PC-9 (cell line): Measurements from ENCODE around the gene ANKRD37. TPM values are rescaled to one million over a fixed set of nuclear protein-coding genes. Genes with fewer than 3 reads are reported as not detected.

Experiments
- BruUV-seq: library from RNA; stranded (reverse); fragments of 400-500 nt; replicated peaks from 2 replicates; lab custom pipeline; 2021; lab: Mats Ljungman, UMichigan
- CTCF ChIA-PET: fragments of 300-600 bp; sonication (Branson Sonifier 250); formaldehyde crosslinking; loops from one replicate; lab custom pipeline; 2022; ENCODE audit warnings: antibody characterized with exemption; lab: Charles Lee
- POLR2A ChIA-PET: fragments of 300-600 bp; sonication (Branson Sonifier 250); formaldehyde crosslinking; loops from one replicate; lab custom pipeline; 2022; ENCODE audit warnings: antibody characterized with exemption; ENCODE audit not compliant: unreplicated experiment; lab: Charles Lee
- DNase-seq, 2 experiments: peaks; one replicate each; pipeline versions ENCODE4 v3.0.0 to v3.0.0-alpha.2; 2015 to 2022; ENCODE audit warnings: mixed read lengths in 1 of 2
- H2AFZ ChIP-seq: fragments of 200-600 bp; sonication (generic); 2 replicates; pipeline ENCODE4 v1.8.1; 2017; ENCODE audit warnings: antibody characterized with exemption
- H3F3A ChIP-seq: fragments of 200-600 bp; sonication (generic); 2 replicates; pipeline ENCODE4 v1.8.1; 2017; ENCODE audit warnings: antibody characterized with exemption, mild to moderate bottlenecking, low read depth; ENCODE audit not compliant: insufficient read depth
- H3K27ac ChIP-seq: fragments of 200-600 bp; sonication (generic); 2 replicates; pipeline ENCODE4 v1.6.1; 2016; ENCODE audit warnings: mixed run types
- H3K27me3 ChIP-seq: fragments of 200-600 bp; sonication (generic); 2 replicates; pipeline ENCODE4 v1.6.1; 2016; ENCODE audit warnings: low read depth, mixed run types; ENCODE audit not compliant: insufficient read depth
- H3K36me3 ChIP-seq: fragments of 200-600 bp; sonication (generic); 2 replicates; pipeline ENCODE4 v1.6.1; 2016; ENCODE audit warnings: low read depth, mixed run types
- H3K4me1 ChIP-seq: fragments of 200-600 bp; sonication (generic); replicated peaks from 2 replicates; pipeline ENCODE4 v1.6.1; 2016; ENCODE audit warnings: mixed run types; ENCODE audit not compliant: insufficient read depth
- H3K4me2 ChIP-seq: fragments of 200-600 bp; sonication (generic); 2 replicates; pipeline ENCODE4 v1.6.1; 2017; ENCODE audit warnings: mixed run types
- H3K4me3 ChIP-seq: fragments of 200-600 bp; sonication (generic); 2 replicates; pipeline ENCODE4 v1.6.1; 2016; ENCODE audit warnings: mixed run types
- H3K79me2 ChIP-seq: fragments of 200-600 bp; sonication (generic); 2 replicates; pipeline ENCODE4 v1.6.1; 2017; ENCODE audit warnings: low read depth, mixed run types
- H3K9me2 ChIP-seq: fragments of 200-600 bp; sonication (generic); 2 replicates; pipeline ENCODE4 v1.8.1; 2017; ENCODE audit warnings: mild to moderate bottlenecking; ENCODE audit not compliant: insufficient read depth
- H3K9me3 ChIP-seq: fragments of 200-600 bp; sonication (generic); 2 replicates; pipeline ENCODE4 v1.8.1; 2016; ENCODE audit warnings: low read depth; ENCODE audit not compliant: insufficient read depth
- H4K20me1 ChIP-seq: fragments of 200-600 bp; sonication (generic); 2 replicates; pipeline ENCODE4 v1.8.1; 2017; ENCODE audit not compliant: insufficient read depth
- CTCF ChIP-seq: fragments of 200-600 bp; sonication (generic); conservative IDR thresholded peaks from 2 replicates; pipeline ENCODE4 v1.6.1; 2017; ENCODE audit warnings: mixed run types, antibody characterized with exemption, mild to moderate bottlenecking, moderate library complexity
- EZH2 ChIP-seq: fragments of 200-600 bp; sonication (generic); IDR thresholded peaks from 2 replicates; pipeline ENCODE4 v1.8.0; 2017; ENCODE audit warnings: antibody characterized with exemption, low read depth
- intact Hi-C: fragments of 100-400 bp; cut with micrococcal nuclease; formaldehyde crosslinking; loops from one replicate; pipeline ENCODE4 v1.10.0; 2022; ENCODE audit not compliant: unreplicated experiment
- total RNA-seq: library from RNA; stranded (reverse); gene quantifications from 2 replicates; pipeline ENCODE4 v1.2.3, GENCODE V29; 2021

The ANKRD37 gene
- total RNA-seq, 1 experiment from 2014 or later: 4.2 TPM

GRCh38 chr4:185390941-185391340, 5.7 kb upstream of the ANKRD37 start:
- intact Hi-C loops: loop anchor here (10.0 kb wide), 1 partner anchor 204 kb away; no protein-coding TSS in a partner anchor
- H3K36me3 ChIP-seq: no peaks in the 10 kb centered on the region
- BruUV-seq: no TSS peak
- H3K27ac ChIP-seq: no peak overlapping the region
- DNase-seq: no peak
- no peaks in the 10 kb centered on the region for H3K9me3 ChIP-seq
- H3K4me3 ChIP-seq: no peak overlapping the region
- TF ChIP-seq EZH2 (no peak), CTCF (no peak)
- no peaks in the 10 kb centered on the region for H3K27me3 ChIP-seq
- ChIA-PET CTCF (no interaction called here), POLR2A (no interaction called here)
- no peaks in the 10 kb centered on the region for H4K20me1 ChIP-seq
- H2AFZ ChIP-seq: no peak overlapping the region
- H3F3A ChIP-seq: 0 out of 2 replicates have a peak, but pooled peaks cover 3% of the 10 kb centered on the region
- peaks cover 9% of the 10 kb centered on the region; the same call in 1 of the 2 replicates for H3K4me1 ChIP-seq
- no peaks in the 10 kb centered on the region; the same call in 1 of the 2 replicates for H3K9me2 ChIP-seq
- no peaks in the 10 kb centered on the region for H3K79me2 ChIP-seq
- H3K4me2 ChIP-seq: no peak overlapping the region

GRCh38 chr4:185392156-185392555, 4.5 kb upstream of the ANKRD37 start:
- Histone ChIP-seq H4K20me1 (no peaks in the 10 kb centered on the region), H3K9me3 (no peaks in the 10 kb centered on the region), H3K4me2 (no peak overlapping the region), H3K27ac (no peak overlapping the region), H3K4me3 (no peak overlapping the region), H3K4me1 (peaks cover 9% of the 10 kb centered on the region), H3K79me2 (no peaks in the 10 kb centered on the region), H3K36me3 (no peaks in the 10 kb centered on the region), H2AFZ (no peak overlapping the region), H3F3A (peaks cover 8% of the 10 kb centered on the region; the same call in 1 of the 2 replicates), H3K27me3 (no peaks in the 10 kb centered on the region), H3K9me2 (no peaks in the 10 kb centered on the region; the same call in 1 of the 2 replicates)
- no TSS peak for BruUV-seq
- DNase-seq: no peak
- ChIA-PET CTCF (no interaction called here), POLR2A (no interaction called here)
- TF ChIP-seq CTCF (no peak), EZH2 (no peak)
- intact Hi-C loops: loop anchor here (10.0 kb wide), 1 partner anchor 203 kb away; no protein-coding TSS in a partner anchor

- H3K36me3 ChIP-seq: no peaks in the 10 kb centered on the region
- BruUV-seq: no TSS peak
- no peaks in the 10 kb centered on the region for H3K27me3 ChIP-seq
- H3K79me2 ChIP-seq: no peaks in the 10 kb centered on the region
- H3K27ac ChIP-seq: peak overlapping the region; percentile 98
- peak overlapping the region; percentile 91; the same call in 1 of the 2 replicates for H3K4me3 ChIP-seq
- H3K4me1 ChIP-seq: peaks cover 16% of the 10 kb centered on the region
- no peaks in the 10 kb centered on the region for H4K20me1 ChIP-seq
- peak overlapping the region; percentile 98 for H3K4me2 ChIP-seq
- no peaks in the 10 kb centered on the region; the same call in 1 of the 2 replicates for H3K9me2 ChIP-seq
- no peak for DNase-seq
- CTCF ChIA-PET: interaction anchor here (0.7 kb wide), 1 partner anchor 11 kb away, joined by 3 read pairs; no protein-coding TSS in a partner anchor
- peaks cover 15% of the 10 kb centered on the region for H3F3A ChIP-seq
- no peaks in the 10 kb centered on the region for H3K9me3 ChIP-seq
- TF ChIP-seq EZH2 (no peak), CTCF (no peak)
- POLR2A ChIA-PET: no interaction called here
- H2AFZ ChIP-seq: no peak overlapping the region
- intact Hi-C loops: loop anchor here (1.0 to 10.0 kb wide), 2 partner anchors 36 to 200 kb away; no protein-coding TSS in a partner anchor
These were observed 1.9 kb upstream of the ANKRD37 start for GRCh38 chr4:185394568-185395237.
